Measurements from ENCODE around the gene CDC42BPA.

GRCh38 chr1:227169343-227169742 lies 148.9 kb downstream of the CDC42BPA start:
- TF ChIP-seq EP300 (IDR thresholded peaks at IDR 0.05; ENCODE audit: borderline replicate concordance in 1 of 2, low read depth in 2 of 2, low read length in 2 of 2) (no peak), GABPA (IDR thresholded peaks at IDR 0.05; ENCODE audit: borderline replicate concordance, insufficient read depth, low read length) (no peak), SP4 (IDR thresholded peaks at IDR 0.05; ENCODE audit: low read length) (no peak), TAF1 (IDR thresholded peaks at IDR 0.05; ENCODE audit: low read depth, low read length) (no peak), KDM1A (IDR thresholded peaks at IDR 0.05; ENCODE audit: borderline replicate concordance, low read length) (no peak), BRCA1 (IDR thresholded peaks at IDR 0.05; ENCODE audit: low read depth, low read length) (no peak), CTCF (IDR thresholded peaks at IDR 0.05; ENCODE audit: control extremely low read depth in 1 of 3, insufficient read depth in 1 of 3, low read depth in 1 of 3, low read length in 3 of 3) (no peak), POLR2A (IDR thresholded peaks at IDR 0.05; ENCODE audit: control extremely low read depth in 1 of 2, low read depth in 2 of 2, low read length in 2 of 2) (no peak), JUND (IDR thresholded peaks at IDR 0.05; ENCODE audit: low read length) (no peak), SIN3A (conservative IDR thresholded peaks at IDR 0.05 in 1 of 2, IDR thresholded peaks at IDR 0.05 in 1 of 2; ENCODE audit: low read depth in 1 of 2, low read length in 2 of 2) (no peak), ZNF274 (IDR thresholded peaks at IDR 0.05; ENCODE audit: borderline replicate concordance, extremely low read depth, low read length) (no peak), CBX5 (IDR thresholded peaks at IDR 0.05; ENCODE audit: low read depth, low read length) (no peak)

Data from H1 (cell line).